ENCODE measurements around the gene HOXC6. TPM values are rescaled to one million over a fixed set of nuclear protein-coding genes. Genes with fewer than 3 reads are reported as not detected.

Gene HOXC6
- total RNA-seq, 1 donor from 2014 or later, result 0.32 TPM

GRCh38 chr12:54027442-54027786, 826 bp upstream of the HOXC6 start:
- Mint-ChIP-seq H3K9me3 (ENCODE audit: unreplicated experiment) (peaks cover 2% of the 10 kb centered on the region), H3K27me3 (ENCODE audit: unreplicated experiment) (peaks cover 42% of the 10 kb centered on the region), H3K4me1 (ENCODE audit: low read depth, unreplicated experiment) (peaks cover 4% of the 10 kb centered on the region), H3K4me3 (ENCODE audit: unreplicated experiment) (no peak overlapping the region), H3K27ac (ENCODE audit: unreplicated experiment) (no peak overlapping the region), H3K36me3 (ENCODE audit: unreplicated experiment) (no peaks in the 10 kb centered on the region)
- TF ChIP-seq CTCF (IDR thresholded peaks at IDR 0.05; ENCODE audit: partially characterized antibody, unreplicated experiment), result no peak
- DNase-seq, result no peak

- Mint-ChIP-seq H3K27me3 (ENCODE audit: unreplicated experiment) (peaks cover 45% of the 10 kb centered on the region), H3K9me3 (ENCODE audit: unreplicated experiment) (peaks cover 2% of the 10 kb centered on the region), H3K4me3 (ENCODE audit: unreplicated experiment) (no peak overlapping the region), H3K36me3 (ENCODE audit: unreplicated experiment) (no peaks in the 10 kb centered on the region), H3K4me1 (ENCODE audit: low read depth, unreplicated experiment) (peaks cover 6% of the 10 kb centered on the region), H3K27ac (ENCODE audit: unreplicated experiment) (no peak overlapping the region)
- TF ChIP-seq CTCF (IDR thresholded peaks at IDR 0.05; ENCODE audit: partially characterized antibody, unreplicated experiment), result no peak
- DNase-seq, result no peak
Measured at GRCh38 chr12:54029529-54030441, 1.5 kb downstream of the HOXC6 start.

GRCh38 chr12:54030442-54030801, 2.2 kb downstream of the HOXC6 start:
- peaks cover 48% of the 10 kb centered on the region for H3K27me3 Mint-ChIP-seq (ENCODE audit: unreplicated experiment)
- no peak for TF ChIP-seq CTCF (IDR thresholded peaks at IDR 0.05; ENCODE audit: partially characterized antibody, unreplicated experiment)

GRCh38 chr12:54030889-54031471, 2.7 kb downstream of the HOXC6 start:
- TF ChIP-seq CTCF (IDR thresholded peaks at IDR 0.05; ENCODE audit: partially characterized antibody, unreplicated experiment), result no peak
- DNase-seq, result peak; percentile 59
- H3K27ac Mint-ChIP-seq (ENCODE audit: unreplicated experiment), result no peak overlapping the region
- H3K9me3 Mint-ChIP-seq (ENCODE audit: unreplicated experiment), result peaks cover 4% of the 10 kb centered on the region
- peaks cover 6% of the 10 kb centered on the region for H3K4me1 Mint-ChIP-seq (ENCODE audit: low read depth, unreplicated experiment)
- no peak overlapping the region for H3K4me3 Mint-ChIP-seq (ENCODE audit: unreplicated experiment)
- no peaks in the 10 kb centered on the region for H3K36me3 Mint-ChIP-seq (ENCODE audit: unreplicated experiment)
- H3K27me3 Mint-ChIP-seq (ENCODE audit: unreplicated experiment), result peaks cover 46% of the 10 kb centered on the region

More at GRCh38 chr12:54030442-54030801, 2.2 kb downstream of the HOXC6 start:
- Mint-ChIP-seq H3K4me1 (ENCODE audit: low read depth, unreplicated experiment) (peaks cover 6% of the 10 kb centered on the region), H3K9me3 (ENCODE audit: unreplicated experiment) (peaks cover 4% of the 10 kb centered on the region), H3K27ac (ENCODE audit: unreplicated experiment) (no peak overlapping the region), H3K4me3 (ENCODE audit: unreplicated experiment) (no peak overlapping the region), H3K36me3 (ENCODE audit: unreplicated experiment) (no peaks in the 10 kb centered on the region)
- no peak for DNase-seq

GRCh38 chr12:54031480-54031879, 3.2 kb downstream of the HOXC6 start:
- no peak for DNase-seq
- peaks cover 4% of the 10 kb centered on the region for H3K9me3 Mint-ChIP-seq (ENCODE audit: unreplicated experiment)
- no peak for TF ChIP-seq CTCF (IDR thresholded peaks at IDR 0.05; ENCODE audit: partially characterized antibody, unreplicated experiment)
- H3K27ac Mint-ChIP-seq (ENCODE audit: unreplicated experiment), result no peak overlapping the region
- H3K36me3 Mint-ChIP-seq (ENCODE audit: unreplicated experiment), result no peaks in the 10 kb centered on the region
- H3K4me1 Mint-ChIP-seq (ENCODE audit: low read depth, unreplicated experiment), result peaks cover 6% of the 10 kb centered on the region
- no peak overlapping the region for H3K4me3 Mint-ChIP-seq (ENCODE audit: unreplicated experiment)
- peaks cover 45% of the 10 kb centered on the region for H3K27me3 Mint-ChIP-seq (ENCODE audit: unreplicated experiment)
